Hepatocyte (in vitro differentiated cells): ENCODE measurements around the gene LINC01488. TPM values are rescaled to one million over a fixed set of nuclear protein-coding genes. Genes with fewer than 3 reads are reported as not detected.

Experiments
- DNase-seq: peaks from one replicate; pipeline ENCODE4 v3.0.0-alpha.2; 2016; ENCODE audit warnings: low spot score
- H2AFZ ChIP-seq: fragments of 200-600 bp; sonication (generic); 2 replicates; pipeline ENCODE4 v1.6.0; 2016; ENCODE audit warnings: antibody characterized with exemption, mild to moderate bottlenecking
- H3K27ac ChIP-seq: fragments of 200-600 bp; sonication (generic); 2 replicates; pipeline ENCODE4 v1.5.1; 2016; ENCODE audit warnings: mild to moderate bottlenecking
- H3K27me3 ChIP-seq: fragments of 200-600 bp; sonication (generic); 2 replicates; pipeline ENCODE4 v1.6.1; 2016
- H3K36me3 ChIP-seq: fragments of 200-600 bp; sonication (generic); replicated peaks from 2 replicates; pipeline ENCODE4 v1.5.1; 2016; ENCODE audit warnings: low read depth; ENCODE audit not compliant: insufficient read depth
- H3K4me1 ChIP-seq: fragments of 200-600 bp; sonication (generic); 2 replicates; pipeline ENCODE4 v1.5.1; 2016; ENCODE audit warnings: mild to moderate bottlenecking, moderate library complexity; ENCODE audit not compliant: insufficient read depth
- H3K4me2 ChIP-seq: fragments of 200-600 bp; sonication (generic); 2 replicates; pipeline ENCODE4 v1.6.0; 2016
- H3K4me3 ChIP-seq: fragments of 200-600 bp; sonication (generic); 2 replicates; pipeline ENCODE4 v1.5.1; 2016; ENCODE audit warnings: mild to moderate bottlenecking
- H3K79me2 ChIP-seq: fragments of 200-600 bp; sonication (generic); 2 replicates; pipeline ENCODE4 v1.6.0; 2017; ENCODE audit warnings: mild to moderate bottlenecking
- H3K9me2 ChIP-seq: fragments of 200-600 bp; sonication (generic); replicated peaks from 2 replicates; pipeline ENCODE4 v1.6.0; 2017; ENCODE audit warnings: mild to moderate bottlenecking; ENCODE audit not compliant: insufficient read depth
- H3K9me3 ChIP-seq: fragments of 200-600 bp; sonication (generic); 2 replicates; pipeline ENCODE4 v1.5.1; 2016; ENCODE audit warnings: low read depth, mild to moderate bottlenecking
- H4K20me1 ChIP-seq: fragments of 200-600 bp; sonication (generic); 2 replicates; pipeline ENCODE4 v1.6.0; 2016; ENCODE audit warnings: mild to moderate bottlenecking; ENCODE audit not compliant: insufficient read depth, poor library complexity, severe bottlenecking
- EZH2 ChIP-seq: fragments of 200-600 bp; sonication (generic); IDR thresholded peaks from 2 replicates; pipeline ENCODE4 v1.6.1; 2016; ENCODE audit warnings: antibody characterized with exemption, mild to moderate bottlenecking, borderline replicate concordance
- EZH2phosphoT487 ChIP-seq: fragments of 200-600 bp; sonication (generic); IDR thresholded peaks from one replicate; pipeline ENCODE4 v1.6.1; 2018; ENCODE audit warnings: antibody characterized with exemption, mild to moderate bottlenecking, low read depth, moderate library complexity; ENCODE audit not compliant: unreplicated experiment, severe bottlenecking
- WGBS: methylation state at CpG from one replicate; pipeline ENCODE4 v1.1.6; 2016; ENCODE audit warnings: low lambda C conversion rate; ENCODE audit errors: missing lambda C conversion rate; 5-methylcytosine and 5-hydroxymethylcytosine counted together
- polyA plus RNA-seq: library from polyadenylated mRNA; unstranded; fragments of >200 nt; fragmentation: Nextera tagmentation; extraction: Ambion mirVana; gene quantifications from 2 replicates; pipeline ENCODE4 v1.2.1, GENCODE V29; 2016
- total RNA-seq: library from RNA; depleted of rRNA; stranded (reverse); fragments of >200 nt; gene quantifications from 2 replicates; pipeline ENCODE4 v1.2.3, GENCODE V29; 2014
- TF ChIP-seq, protein P1 (sequence below): fragments of 200-600 bp; sonication (generic); IDR thresholded peaks from 2 replicates; pipeline ENCODE4 v1.5.1; 2016; ENCODE audit warnings: antibody characterized with exemption, mild to moderate bottlenecking; ENCODE audit not compliant: poor library complexity

Gene LINC01488
- total and polyA plus RNA-seq, 2 experiments from 2014 or later = 0.27 to 0.59 TPM

DNA sequence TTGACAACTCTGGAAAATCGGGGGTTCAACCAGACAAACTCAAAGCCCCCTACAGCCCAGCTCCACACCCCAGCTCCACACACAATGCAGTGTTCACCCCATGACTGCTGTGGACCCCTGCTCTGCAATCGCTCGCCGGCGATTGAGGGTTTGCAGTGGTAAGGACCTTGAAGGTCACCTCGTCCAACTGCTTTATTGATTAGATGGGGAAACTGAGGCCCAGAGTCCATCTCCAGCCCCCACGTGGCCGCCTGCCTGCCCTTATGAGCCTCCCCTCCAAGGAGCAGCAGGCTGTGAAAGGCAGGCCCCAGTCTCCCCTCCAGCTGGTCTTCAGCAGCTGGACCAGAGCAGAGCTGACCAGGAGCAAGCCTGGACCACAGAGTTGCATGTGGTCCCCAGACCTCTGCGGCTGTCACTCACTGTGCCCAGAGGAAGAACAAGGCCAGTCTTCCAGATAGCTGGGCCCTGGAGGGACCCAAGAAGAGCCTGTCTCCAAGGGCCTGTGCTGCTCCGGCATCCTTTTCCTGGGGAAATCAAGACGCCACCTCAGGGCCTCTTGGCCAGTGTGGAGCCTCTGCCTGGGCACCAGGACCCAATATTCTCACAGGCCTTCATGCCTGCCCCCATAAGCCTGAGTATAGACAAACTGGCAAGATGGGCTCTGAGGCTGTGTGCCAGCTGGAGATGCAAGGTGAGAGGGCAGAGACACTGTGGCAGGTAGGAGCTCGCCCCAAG is 8.8 kb upstream of the LINC01488 start:
- H3K4me1 ChIP-seq = no peaks in the 10 kb centered on the region

DNA sequence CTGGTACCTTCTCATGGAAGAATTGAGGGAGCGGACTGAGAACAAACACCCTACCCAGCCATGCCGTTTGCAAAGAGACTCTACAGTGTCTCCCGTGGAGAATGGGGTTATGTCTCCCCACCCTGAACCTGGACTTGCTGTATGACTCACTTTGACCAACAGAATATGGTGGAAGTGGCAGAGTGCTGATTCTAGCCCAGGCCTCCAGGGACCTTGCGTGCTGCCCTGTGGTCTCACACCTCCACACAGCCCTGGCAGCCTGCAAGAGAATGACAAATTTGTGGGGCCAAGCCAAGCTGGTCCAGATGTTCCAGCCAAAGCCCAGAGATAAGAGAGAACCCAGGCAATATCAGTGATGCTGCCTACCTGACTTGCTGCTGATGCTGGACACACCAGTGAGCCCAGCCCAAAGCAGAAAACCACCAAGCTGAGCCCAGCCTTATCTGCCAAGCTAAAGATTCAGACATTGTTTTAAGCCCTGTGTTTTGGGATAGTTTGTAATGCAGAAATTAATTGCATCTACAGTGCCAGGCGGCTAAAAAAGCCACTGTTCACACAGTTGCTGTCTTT is 8.1 kb upstream of the LINC01488 start:
- Histone ChIP-seq H3K36me3 (no peaks in the 10 kb centered on the region), H3K27me3 (no peaks in the 10 kb centered on the region), H3K27ac (no peak overlapping the region), H3K9me3 (no peaks in the 10 kb centered on the region), H3K4me2 (no peak overlapping the region), H2AFZ (no peak overlapping the region), H3K4me1 (no peaks in the 10 kb centered on the region), H4K20me1 (no peaks in the 10 kb centered on the region), H3K9me2 (no peaks in the 10 kb centered on the region), H3K79me2 (no peaks in the 10 kb centered on the region), H3K4me3 (no peak overlapping the region)
- DNase-seq = no peak
- TF ChIP-seq EZH2phosphoT487 = no peak
- no peak for TF ChIP-seq EZH2
- TF ChIP-seq, protein P1, sequence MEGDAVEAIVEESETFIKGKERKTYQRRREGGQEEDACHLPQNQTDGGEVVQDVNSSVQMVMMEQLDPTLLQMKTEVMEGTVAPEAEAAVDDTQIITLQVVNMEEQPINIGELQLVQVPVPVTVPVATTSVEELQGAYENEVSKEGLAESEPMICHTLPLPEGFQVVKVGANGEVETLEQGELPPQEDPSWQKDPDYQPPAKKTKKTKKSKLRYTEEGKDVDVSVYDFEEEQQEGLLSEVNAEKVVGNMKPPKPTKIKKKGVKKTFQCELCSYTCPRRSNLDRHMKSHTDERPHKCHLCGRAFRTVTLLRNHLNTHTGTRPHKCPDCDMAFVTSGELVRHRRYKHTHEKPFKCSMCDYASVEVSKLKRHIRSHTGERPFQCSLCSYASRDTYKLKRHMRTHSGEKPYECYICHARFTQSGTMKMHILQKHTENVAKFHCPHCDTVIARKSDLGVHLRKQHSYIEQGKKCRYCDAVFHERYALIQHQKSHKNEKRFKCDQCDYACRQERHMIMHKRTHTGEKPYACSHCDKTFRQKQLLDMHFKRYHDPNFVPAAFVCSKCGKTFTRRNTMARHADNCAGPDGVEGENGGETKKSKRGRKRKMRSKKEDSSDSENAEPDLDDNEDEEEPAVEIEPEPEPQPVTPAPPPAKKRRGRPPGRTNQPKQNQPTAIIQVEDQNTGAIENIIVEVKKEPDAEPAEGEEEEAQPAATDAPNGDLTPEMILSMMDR = no peak
- 99% methylated on average over 5 of the region's 5 CpGs for WGBS

More for the DNA sequence above, 8.8 kb upstream of the LINC01488 start:
- no peak overlapping the region for H3K4me3 ChIP-seq
- TF ChIP-seq EZH2phosphoT487 (no peak), EZH2 (no peak)
- TF ChIP-seq, protein P1 = no peak
- no peaks in the 10 kb centered on the region for H3K9me2 ChIP-seq
- no peaks in the 10 kb centered on the region for H3K27me3 ChIP-seq
- no peaks in the 10 kb centered on the region for H3K36me3 ChIP-seq
- no peaks in the 10 kb centered on the region for H4K20me1 ChIP-seq
- no peak for DNase-seq
- no peaks in the 10 kb centered on the region for H3K9me3 ChIP-seq
- no peaks in the 10 kb centered on the region for H3K79me2 ChIP-seq
- H2AFZ ChIP-seq = no peak overlapping the region
- H3K4me2 ChIP-seq = no peak overlapping the region
- H3K27ac ChIP-seq = no peak overlapping the region
- WGBS = 96% methylated on average over 12 of the region's 12 CpGs

DNA sequence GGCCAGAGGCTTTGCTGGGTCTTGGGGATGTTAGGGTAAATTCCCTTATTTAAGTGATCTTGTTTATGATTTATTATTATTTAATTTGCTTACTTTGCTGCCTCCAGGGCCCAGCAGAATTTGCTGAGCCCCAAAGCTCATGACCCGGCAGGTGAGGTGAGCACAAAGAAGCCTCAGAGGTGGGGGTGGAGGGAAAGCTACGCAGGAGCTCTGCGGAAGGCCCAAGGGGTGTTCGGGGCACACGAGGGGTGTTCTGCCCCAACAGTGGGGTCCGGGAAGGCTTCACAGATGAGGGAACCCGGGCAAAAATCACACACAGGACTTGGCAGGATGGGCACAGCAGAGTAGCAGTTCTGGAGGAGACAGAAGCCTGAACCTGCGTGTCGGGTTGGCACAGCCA is 6.7 kb upstream of the LINC01488 start:
- TF ChIP-seq, protein P1 = no peak
- no peak for TF ChIP-seq EZH2
- TF ChIP-seq EZH2phosphoT487 = no peak
- H4K20me1 ChIP-seq = no peaks in the 10 kb centered on the region
- no peaks in the 10 kb centered on the region for H3K4me1 ChIP-seq
- no peaks in the 10 kb centered on the region for H3K9me3 ChIP-seq
- no peak overlapping the region for H3K27ac ChIP-seq
- H2AFZ ChIP-seq = no peak overlapping the region
- H3K4me3 ChIP-seq = no peak overlapping the region
- WGBS = 90% methylated on average over 9 of the region's 9 CpGs
- DNase-seq = no peak
- H3K27me3 ChIP-seq = no peaks in the 10 kb centered on the region
- H3K79me2 ChIP-seq = peaks cover 3% of the 10 kb centered on the region
- H3K9me2 ChIP-seq = no peaks in the 10 kb centered on the region
- H3K4me2 ChIP-seq = no peak overlapping the region
- H3K36me3 ChIP-seq = no peaks in the 10 kb centered on the region
